Measurements from ENCODE around the gene PAX6.

Gene PAX6

DNA sequence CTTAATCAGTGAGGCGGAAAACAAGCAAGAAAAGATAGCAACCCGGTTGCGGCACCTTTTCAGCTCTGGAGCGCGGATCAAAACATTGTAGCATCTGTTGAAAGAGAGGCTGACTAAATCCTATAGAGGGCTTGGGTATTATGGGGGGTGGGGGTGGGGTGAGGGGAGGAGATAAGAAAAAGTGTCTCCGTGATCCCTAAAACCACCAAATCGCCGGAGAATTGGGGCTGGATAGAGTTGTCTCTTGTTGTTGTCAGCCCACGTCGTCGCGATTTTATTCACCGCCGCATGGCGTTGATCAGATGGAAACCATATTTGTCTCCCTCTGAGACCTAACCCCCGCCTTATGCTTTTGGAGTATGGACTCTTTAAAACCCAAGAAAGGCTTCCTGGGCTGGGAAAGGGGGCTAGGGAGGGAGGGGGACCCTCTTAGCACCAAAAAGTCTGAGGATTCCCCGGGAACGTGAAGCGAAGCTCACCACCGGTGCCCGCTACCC is 13.0 kb downstream of the PAX6 start:
- DNase-seq (ENCODE audit: low read depth in 2 of 2), result no peak

DNA sequence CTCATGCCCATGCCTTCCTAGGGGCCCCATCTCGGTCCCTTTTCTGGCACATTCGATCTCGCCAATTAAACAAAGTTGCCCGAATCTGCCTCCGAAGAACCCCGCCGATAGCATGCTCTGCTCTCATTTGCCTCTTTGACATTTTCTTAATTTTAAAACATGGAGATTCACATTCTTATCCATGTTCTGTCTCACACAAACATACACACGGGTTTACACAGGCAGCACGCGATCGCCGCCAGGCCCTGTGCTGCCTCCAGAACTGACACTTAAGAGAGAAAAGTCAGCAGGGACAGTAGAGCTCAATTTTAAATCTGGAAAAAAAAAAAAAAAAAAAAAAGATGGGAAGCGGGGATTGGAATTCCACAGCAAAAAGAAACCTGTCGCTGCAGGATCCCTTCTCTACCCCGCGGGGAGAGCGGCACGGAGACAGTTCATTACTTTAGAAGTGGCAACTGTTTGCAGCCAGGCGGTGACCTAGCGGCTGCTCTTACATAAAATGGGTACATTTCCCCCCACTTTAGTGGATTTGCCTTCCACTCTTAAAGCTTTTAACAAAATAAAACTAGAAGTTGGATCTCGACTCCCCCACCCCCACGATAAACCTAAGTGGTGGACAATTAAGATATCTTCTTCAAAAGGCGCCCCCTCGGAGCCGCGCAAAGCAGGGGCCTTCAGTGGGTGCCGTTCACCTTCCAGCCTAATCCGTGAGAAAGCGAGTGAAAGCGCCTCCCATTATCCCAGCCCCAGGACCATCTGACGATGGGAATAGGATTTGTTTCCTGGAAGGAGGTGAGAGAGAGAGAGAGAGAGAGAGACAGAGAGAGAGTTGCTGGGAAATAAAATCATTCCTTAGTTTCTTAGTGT is 13.7 kb downstream of the PAX6 start:
- DNase-seq (ENCODE audit: low read depth in 2 of 2), result no peak

DNA sequence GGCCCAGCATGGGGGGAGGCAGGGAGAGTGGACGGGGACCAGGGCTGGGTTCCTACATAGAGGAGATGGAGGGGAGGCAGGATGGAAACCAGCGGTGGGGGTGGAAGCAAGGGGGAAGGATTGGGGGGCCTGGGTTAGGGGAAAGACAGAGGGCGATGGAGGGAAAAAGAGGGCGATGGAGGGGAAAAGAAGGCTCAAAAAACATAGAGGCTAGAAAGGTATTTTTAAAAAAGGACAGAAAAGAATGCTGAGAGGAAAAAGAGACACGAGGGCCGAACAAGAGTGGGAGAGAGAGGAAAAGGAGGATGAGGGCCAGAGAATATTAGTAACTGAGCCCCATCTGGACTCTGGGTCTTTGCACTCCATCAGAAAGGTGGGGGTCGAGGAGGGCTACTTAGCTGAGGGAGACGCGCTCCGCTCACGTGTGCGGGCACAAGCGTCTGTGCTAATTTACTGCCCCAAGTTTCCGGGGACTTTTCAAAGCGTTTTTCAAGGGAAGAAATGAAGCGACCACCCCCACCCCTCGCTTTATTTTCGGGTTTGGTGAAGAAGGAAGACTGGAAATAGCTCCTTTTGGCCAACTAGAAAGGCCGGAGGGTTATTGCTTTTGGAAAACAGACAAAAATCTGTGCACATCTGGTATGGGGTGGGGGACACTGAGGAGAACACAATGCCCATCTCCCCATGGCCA is 14.5 kb downstream of the PAX6 start:
- DNase-seq (ENCODE audit: low read depth in 2 of 2), result no peak

DNA sequence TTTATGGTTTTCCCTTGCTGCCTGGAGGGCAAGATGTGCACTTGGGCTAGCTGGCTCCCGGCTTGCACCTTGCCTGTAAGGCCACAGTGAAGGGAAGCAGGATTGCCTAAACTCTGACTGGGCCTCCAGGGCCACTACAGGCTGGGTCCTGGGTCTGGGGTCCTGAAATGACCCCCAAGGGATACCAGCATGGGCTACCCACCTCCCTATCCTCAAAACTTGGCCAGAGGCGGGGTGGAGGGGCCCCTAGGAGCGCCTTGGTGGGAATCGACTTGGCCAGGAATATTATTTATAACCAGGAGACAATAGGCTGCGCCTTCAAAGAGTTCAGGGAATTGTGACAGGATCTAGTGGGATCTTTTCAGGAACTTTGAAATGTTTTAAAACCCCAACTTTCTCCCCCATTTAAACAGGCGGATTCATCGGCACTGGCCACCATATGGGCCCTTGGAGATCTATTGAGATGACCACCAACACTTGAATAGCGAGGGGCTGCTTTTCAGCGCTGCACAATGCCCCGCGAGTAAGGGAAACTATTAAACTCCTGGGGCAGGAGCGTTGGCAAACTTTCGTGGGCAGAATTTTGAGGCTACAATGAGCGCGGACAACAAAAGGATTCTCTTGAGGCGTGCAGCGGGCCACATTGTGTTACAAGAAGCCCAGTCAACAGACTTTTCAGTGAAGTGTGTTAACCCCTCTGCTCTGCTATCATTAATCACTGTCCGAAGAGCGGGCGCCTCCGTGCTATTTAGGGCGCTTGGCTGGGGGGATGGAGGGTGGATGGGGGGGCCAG is 15.2 kb downstream of the PAX6 start:
- no peak for DNase-seq (ENCODE audit: low read depth in 2 of 2)

DNA sequence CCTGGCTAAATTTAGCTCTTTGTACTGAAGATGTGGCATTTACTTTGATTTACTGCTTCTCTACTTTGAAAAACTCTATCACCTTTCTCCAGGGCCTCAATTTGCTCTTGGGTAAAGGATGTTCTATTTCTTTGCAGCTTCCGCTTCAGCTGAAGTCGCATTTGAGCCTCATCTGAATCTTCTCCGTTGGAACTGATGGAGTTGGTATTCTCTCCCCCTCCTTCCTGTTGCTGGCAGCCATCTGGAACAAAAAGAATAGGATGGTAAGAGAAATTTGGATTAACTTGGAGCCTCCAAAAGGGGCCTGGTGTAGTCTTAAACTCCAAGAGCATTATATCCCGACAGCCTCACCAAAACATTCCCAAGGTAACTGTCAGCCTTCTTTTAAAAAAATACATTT is 16.6 kb downstream of the PAX6 start:
- no peak for DNase-seq (ENCODE audit: low read depth in 2 of 2)

DNA sequence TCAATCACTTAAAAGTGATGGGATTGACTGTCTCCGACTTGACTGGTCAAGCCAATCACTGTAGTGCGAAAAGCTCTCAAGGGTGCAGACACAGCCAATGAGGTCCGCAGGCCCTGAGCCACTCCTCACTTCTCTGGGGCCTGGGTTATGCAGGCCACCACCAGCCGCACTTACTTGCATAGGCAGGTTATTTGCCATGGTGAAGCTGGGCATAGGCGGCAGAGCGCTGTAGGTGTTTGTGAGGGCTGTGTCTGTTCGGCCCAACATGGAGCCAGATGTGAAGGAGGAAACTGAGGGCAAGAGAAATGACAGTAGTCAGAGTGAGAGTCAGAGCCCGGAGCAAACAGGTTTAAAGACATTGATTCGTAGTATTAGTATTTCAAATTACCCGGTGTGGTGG is 17.9 kb downstream of the PAX6 start:
- no peak for DNase-seq (ENCODE audit: low read depth in 2 of 2)

DNA sequence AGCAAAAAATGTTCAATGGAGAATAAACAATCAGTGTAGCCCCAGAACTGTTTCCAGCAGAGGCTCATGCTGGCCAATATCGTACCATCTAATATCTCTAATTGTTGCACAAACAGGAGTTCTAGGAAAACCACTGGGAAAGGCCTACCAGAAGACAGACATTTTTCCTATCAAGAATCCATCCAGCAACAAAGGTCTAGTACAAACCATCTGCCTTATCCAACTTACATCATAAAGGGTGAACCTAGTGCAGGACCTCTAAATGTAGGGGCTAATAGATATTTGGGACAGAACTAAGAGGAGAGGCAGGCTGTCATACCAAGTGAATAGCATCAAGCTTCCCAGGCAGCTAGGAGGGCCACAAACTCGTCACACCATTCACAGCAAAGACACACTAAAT is 18.7 kb downstream of the PAX6 start:
- no peak for DNase-seq (ENCODE audit: low read depth in 2 of 2)

DNA sequence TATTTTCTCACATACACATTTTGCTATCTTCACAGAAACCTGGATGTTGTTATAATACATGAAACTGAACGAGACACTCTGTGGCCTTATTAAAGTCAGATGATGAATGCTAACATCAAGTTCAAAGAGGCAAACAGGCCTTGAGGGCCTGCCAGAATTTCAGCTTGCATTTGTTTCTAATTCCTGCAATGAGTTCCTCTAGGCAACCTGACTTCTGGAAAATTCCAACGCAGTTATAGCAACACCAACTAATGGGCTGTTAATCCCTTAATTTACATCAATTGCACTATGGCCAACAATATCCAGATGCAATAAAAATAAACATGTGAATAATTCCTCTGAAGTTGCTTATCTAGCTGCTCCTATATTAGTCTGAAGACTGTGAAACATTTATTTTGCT is 19.1 kb downstream of the PAX6 start:
- no peak for DNase-seq (ENCODE audit: low read depth in 2 of 2)

DNA sequence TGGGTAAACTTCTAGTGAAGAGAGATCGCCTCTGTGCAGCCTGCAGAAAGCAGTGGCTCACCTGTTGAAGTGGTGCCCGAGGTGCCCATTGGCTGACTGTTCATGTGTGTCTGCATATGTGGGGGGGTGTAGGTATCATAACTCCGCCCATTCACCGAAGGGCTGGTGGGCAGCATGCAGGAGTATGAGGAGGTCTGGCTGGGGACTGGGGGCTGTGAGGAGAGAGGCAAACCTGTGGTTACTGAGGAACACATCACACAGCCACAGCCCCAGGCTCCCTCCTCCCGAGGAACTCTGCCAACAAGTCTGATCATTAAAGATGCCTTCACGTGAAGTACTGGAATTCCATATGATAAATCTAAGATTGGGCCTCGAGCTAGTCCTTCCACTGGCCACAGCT is 20.5 kb downstream of the PAX6 start:
- DNase-seq (ENCODE audit: low read depth in 2 of 2), result no peak

DNA sequence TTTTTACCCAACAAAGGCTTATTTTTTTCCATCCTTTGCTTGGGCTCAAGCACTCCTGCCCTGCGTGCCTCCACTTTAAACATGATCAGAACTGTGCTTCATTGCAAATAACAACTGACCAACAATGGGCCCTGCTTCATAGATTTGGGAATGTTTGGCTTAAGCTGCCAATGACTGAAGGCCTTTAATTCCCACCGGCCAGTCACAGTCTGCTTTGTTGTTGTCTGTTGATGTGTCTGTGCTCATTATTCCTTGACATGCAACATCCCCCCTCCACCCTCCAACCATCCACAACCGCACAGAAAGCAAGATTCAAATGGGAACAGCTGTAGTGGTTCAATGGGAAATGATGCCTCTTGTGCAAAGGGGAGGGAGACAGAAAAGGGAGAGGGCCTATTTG is 23.0 kb downstream of the PAX6 start:
- DNase-seq (ENCODE audit: low read depth in 2 of 2), result no peak

DNA sequence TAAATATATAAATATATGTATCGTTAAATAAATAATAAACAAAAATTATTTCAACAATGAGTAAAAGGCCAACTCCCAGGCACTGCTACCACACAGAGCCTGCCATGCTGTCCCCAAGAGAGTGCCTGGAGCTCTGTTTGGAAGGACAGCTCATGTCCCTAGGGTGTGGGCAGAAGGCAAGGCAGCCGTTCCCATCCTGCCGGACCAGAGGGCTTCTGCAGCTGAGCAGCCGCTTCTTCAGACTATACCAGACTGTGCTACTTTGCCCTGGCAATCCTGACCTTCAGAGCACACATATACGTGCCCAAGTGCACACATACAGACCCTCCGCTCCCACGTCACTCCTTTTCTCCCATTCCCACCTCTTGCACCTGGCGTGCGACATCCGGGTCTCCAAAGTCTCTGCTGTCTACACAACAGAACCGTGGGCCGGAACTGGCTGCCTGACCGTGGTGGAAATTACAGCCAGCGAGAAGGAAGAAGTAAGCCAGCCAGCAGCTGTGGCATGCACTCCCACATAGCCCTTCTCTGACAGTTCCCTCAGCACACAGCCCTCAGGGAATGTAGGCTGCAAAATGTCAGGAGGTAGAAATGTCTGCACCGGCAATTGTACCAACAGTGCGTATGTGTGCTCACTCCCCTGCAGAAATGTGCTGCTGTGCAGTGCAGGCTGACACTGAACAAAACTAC is 24.0 kb downstream of the PAX6 start:
- DNase-seq (ENCODE audit: low read depth in 2 of 2), result no peak

DNA sequence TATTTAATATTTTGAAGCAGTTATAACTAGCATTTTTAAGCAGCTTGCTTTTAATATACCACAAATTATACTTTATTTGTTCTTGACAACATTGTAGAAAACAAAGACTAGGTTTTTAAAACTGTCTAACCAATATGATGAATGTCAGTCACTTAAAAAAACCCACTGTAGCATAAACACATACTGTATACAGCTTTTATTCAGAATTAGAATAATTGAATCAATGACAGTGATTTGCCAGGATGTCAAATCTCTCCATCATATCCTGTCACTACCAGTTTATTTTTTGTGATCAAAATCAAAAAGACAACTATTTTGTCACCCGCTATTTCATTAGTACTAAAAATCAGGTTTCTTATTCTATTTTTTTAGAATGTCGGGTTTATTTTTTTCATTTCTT is 26.5 kb downstream of the PAX6 start:
- no peak for DNase-seq (ENCODE audit: low read depth in 2 of 2)

DNA sequence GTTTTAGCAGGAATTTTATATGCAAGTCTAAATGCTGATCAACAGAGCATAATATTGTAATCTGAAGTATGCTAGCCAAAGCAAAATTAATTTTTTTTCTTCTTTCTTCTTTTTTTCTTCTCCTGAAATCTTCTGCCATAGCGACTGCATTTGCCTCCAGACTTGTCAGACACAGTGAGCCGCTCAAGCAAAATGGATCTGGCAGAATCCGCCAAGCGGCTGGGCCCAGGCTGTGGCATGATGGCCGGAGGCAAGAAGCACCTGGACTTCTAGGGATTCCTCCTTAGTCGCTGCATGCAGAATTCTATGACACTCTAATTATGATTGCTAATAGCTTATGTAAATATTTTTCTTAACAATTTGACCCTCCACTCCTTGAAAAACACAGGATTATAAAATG is 27.9 kb downstream of the PAX6 start:
- DNase-seq (ENCODE audit: low read depth in 2 of 2), result no peak

DNA sequence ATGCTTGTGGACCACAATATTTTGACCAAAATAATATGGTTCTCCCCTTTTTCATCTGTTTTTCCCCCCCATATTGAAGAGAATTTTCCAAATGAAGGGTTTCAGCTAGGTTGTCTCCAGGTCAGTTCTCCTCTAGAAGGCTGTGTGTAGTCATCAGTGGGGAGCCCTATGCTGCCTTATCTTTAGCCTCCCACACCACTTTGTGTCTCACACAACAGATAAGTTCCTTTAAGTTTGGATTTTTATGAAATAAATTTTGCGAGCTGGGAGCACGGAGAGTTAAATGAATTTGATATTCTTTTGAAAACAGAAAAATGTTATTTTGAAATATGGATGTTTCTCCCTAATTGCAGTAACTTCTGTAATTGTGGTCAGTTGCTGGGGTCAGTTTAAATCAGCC is 28.9 kb downstream of the PAX6 start:
- DNase-seq (ENCODE audit: low read depth in 2 of 2), result no peak

DNA sequence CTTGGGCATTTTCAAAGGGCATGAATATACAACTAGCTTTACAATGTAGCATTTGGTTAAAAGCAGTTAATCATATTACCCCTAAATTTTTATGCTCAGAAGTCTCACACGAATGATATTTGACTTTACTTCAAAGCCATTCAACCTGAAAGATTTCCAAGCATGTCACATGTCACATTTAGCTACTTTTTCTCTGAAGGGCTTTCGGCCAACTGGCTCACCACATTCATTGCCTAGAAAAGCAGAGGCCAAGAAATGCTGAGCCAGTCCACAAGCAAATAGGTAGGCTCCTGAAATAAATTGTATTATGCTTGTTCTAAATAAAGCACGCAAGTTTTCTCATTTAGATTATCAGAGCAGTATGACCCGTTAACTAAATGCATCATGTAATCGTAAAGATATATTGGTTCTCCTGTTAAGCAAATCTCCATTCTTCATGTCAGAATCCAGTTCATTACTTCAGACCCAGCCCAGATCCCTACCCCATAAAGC is 30.6 kb downstream of the PAX6 start:
- DNase-seq (ENCODE audit: low read depth in 2 of 2), result no peak

DNA sequence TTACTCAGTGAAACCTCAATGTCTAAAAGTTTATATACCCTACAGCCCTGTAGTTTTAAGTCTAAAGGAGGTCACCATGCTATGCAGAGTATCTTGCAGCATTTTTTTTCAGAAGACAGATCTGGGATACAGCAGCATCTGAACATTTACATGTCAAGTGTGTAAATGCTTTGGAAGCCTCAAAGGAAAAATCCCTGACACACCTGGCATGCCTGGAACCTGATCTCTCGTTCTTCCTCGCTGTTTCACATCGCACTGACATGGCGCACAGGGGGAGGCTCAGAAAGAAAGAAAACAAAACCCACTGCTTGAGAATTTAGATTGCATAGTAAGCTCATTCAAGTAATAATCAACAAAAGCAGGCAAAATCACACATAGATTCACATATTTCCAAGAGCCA is 31.0 kb downstream of the PAX6 start:
- DNase-seq (ENCODE audit: low read depth in 2 of 2), result no peak

DNA sequence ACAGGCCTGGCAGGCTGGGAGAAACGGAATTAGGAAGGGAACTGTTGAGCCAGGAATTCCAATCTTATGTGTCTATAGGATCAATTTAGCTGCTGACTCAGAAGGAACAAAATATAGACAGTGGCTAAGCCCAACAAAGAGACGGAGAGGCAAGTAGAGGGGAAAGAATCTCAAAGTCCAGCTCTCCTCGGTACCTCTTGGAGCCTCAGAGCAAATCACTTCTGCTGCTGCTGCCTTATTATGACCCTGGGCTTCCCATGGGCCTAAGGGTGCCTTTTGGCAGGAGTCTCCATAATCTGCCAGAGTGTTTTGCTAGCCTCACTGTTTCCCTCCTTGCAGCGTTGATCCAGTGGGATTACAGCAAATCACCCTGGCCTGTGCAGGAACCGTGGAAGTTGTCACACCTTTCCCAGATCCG is 31.7 kb downstream of the PAX6 start:
- no peak for DNase-seq (ENCODE audit: low read depth in 2 of 2)

DNA sequence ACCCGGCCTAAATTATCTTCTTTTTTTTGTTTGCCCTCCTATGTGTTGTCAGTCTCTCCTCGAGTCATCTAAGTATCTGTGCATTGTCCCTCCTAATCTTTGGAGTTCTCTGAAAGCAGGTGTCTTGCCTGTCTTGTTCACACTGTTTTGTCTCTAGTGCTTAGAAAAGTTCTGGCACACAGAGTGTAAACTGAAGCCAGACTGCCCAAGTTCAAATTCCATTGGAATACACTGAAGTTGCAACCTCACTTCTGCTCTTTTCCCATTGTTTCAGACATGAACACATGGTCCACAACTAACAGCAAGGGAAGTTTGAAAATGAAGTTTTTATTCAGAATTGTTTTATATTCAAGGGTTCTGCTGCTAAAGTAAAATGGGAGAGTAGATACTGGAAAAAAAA is 38.7 kb downstream of the PAX6 start:
- no peak for DNase-seq (ENCODE audit: low read depth in 2 of 2)

DNA sequence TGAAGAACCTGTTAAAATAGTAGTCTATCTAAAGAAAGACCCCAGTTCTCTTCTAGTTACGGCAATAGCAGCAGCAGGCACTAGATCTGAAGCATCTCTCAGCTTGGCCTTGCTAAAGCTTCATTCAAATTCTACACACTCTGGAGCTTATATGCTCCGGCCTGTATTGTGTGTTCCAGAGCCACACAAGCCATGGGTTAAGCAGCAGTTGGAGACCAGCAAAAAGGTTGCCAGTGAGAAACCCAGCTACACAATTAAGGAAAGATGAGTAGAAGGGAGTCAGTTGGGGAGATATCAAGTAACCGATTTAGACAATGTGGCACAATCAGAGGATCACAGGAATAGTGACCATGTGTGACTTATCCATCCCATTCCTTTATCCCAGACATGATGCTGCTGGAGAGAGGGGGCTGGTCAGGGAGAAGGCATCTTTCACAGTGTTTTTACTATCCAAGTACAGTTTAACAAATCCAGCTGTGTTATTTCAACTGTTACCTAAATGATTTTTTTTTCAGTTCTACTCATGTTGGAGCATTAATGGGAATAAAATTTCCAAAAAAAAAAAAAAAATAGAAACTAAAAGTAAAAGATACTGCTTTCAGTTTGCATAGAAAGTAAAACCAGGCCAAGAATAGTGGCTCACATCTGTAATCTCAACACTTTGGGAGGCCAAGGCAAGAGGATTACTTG is 41.0 kb downstream of the PAX6 start:
- DNase-seq (ENCODE audit: low read depth in 2 of 2), result no peak

DNA sequence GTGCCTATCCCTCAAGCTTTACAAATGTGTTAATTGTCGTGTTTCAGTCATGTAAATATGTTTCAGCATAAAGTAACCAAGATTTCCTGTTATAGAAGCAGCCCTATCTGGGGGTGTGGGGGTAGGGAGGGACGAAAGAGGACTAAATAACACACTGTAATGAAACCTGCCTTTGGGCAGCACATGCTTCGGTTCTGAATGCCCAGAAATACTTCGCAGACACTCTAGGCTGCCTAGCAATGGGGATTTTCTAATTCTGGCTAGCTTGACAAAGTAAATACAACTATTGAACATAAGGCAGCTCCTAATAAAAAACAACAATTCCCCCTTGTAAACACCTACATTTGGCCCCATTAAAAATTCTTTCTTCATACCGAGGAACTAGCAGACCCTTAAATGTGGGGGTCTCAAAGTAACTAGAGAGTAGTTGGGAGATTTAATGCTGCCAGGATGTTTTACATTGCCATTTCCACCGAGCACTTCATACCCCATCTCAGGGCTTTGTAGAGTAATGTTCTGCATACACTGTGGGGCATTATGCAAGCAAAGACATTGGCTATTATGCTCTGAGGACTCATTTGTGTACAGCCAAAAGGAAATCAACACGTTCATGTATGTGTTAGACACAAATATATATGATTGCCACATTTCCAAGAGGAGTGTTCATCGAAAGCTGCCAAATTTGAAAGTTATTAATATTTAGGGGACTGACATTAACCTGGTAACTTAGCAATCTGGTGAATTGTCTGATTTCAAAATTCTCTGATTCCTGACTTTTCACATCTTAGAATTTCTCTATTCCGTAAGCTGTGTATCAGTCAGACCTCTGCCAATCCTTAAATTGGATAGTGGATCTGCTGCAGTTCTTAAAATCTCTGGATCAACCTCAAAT is 42.1 kb downstream of the PAX6 start:
- DNase-seq (ENCODE audit: low read depth in 2 of 2), result no peak
